Measurements from ENCODE around the gene HRH3.
A peak's percentile ranks its signal among the peaks of the same experiment; 100 is the strongest.

The HRH3 gene

DNA sequence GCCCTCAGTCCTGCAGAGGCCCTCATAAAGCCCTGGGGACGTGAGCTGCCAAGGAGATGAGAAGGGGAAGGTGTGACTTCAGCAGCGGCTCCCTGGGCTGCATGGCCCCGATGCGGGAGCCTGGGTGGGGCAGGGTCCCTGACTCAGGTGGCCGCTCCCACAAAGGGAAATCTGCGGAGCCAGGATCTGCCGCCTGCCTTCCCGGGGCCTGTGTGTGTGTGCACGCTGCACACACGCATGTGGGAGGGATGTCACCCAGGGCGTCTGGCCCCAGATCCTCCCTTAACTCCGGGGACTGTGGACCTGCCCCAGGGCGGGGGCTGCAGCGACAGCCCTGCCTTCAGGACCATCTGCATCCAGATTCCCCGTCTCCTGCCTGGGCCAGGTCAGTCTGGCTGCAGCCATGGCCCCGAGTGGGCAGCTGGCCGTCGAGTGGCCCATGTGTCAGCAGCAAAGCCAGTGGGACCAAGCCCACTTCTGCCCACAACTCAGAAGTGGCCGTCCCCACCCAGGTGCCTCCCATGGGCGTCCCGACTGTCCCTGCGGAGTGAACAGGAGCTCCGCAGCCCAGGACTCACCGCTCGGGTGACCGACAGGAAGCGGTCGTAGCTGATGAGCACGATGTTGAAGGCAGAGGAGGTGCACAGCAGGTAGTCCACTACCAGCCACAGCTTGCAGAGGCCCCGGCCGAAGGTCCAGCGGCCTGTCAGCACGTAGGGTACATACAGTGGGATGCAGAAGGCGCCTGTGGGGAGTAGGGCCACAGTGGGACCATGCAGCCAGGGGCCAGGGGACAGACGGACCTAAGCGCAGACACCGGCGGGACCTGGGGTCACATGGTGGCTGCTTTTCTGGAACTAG lies 1.9 kb downstream of the HRH3 start:
- intact Hi-C loops (cut with DNase I) = no loop called here

DNA sequence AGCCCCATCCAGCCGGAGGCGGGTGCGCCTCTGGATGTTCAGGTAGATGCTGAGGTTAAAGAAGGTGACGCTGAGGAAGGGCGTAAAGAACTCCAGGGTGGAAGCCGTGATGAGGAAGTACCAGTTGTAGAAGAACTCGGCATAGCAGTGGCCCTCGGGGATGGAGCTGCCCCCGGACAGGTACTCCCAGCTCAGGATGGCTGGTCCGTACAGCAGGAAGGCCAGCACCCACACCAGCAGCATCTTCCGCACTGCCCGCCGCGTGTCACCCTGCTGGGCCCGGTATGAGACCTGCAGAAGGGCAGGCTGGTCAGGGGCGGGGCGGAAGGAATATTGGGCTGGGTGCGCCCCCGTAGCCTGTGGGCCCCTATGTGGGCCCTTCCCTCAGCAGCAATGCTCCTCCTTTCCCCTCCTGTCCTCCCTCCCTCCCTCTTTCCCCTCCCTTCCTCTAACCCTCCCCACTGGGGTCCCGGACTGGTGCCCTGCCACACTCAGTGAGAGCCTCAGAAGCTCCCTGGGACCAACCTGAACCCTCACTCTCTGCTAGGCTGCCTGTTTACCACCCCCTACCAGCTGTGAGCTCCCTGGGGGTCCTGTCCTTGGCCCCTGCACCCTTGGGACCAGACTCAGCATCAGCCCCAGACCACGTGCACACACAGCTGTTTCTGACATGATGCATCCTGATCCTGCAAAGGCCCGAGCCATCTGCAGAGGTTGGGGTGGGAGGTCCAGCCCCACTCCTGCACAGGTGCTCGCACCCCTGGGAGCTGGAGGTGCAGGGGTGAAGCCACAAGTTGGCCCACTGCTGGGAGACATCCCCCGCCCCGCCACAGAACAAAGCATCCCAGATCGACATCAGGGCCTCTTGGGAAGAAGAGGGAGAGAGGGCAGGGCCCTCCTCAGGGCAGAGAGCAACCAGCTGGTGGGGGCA lies 3.2 kb downstream of the HRH3 start:
- DNase-seq = peak in 2 of 10 donors; percentile 62 to 80
- intact Hi-C loops (cut with DNase I) = no loop called here

More for the DNA sequence above, 1.9 kb downstream of the HRH3 start:
- peak in 2 of 10 donors; percentile 68 to 83 for DNase-seq

DNA sequence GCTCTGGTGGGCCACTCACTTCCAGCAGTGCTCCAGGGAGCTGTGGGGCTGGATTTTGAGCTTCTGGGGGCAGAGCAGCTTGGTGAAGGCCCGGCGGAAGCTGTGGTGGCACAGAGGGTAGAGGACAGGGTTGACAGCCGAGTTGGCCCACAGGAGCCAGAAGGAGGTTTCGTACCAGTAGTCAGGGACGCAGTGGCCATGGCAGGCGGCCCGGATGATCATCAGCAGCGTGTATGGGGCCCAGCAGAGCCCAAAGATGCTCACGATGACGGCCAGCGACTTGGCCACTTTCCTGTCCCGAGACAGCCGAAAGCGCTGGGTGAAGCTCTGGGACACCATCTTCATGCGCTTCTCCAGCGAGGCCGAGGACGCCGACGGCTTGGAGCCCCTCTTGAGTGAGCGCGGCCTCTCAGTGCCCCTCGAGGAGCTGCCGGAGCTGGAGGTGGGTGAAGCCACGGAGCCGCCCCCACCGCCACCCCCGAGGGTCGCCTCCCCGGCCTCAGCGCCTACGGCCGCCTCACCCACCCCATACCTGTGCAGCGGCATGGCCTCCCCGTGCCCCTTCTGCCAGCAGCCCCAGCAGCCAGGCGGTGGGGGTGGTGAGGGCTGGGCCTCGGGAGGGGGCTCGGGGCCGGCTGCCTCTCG lies 4.0 kb downstream of the HRH3 start:
- peak in 2 of 10 donors; percentile 57 to 66 for DNase-seq
- intact Hi-C loops (cut with DNase I) = no loop called here

DNA sequence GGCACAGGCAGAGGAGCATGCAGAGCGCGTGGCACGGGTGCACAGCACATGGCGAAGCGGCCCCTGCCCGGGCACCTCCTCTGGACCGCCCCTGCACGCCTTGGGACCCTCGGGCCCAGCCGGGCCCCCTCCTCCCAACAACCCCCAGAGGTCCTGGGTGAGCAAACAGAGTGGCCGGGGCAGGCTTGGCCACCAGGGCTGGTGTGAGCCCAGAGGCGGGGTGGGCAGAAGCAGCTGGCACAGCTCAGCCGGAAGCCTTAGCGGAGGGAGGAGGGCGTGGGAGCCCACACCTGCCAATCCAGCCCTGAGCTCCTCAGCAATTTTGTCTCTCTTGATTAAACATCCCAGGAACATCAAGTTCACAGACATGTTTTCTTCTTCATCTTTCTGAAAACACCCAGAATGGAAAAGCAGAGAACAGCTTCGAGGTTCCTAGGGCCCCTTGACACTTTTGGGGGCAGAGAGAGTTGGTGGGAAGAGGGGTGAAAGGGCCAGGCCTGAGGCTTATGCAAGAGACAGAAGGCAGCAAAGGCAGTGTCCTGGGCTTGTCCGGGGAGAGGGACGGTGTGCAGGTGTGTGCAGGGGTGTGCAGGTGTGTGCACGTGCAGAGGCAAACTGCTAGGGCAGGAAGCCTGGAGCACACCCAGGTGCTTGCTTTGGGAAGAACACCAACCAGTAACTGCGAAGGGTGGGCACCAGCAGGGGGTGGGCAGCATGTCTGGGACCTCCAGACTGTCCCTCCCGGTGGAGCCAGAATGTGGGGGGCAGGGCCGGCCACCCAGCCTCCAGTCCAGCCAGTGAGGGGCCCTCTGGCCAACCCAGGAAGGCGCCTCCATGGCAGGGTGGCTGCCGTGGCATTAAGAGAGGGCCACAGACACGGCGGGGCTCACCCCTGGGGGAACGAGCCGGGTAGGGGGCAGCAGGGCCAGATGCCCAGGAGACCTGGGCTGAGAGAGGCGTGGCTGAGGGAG lies 4.8 kb downstream of the HRH3 start:
- intact Hi-C loops (cut with DNase I) = no loop called here
- DNase-seq = peak in 1 of 10 donors; percentile 76

DNA sequence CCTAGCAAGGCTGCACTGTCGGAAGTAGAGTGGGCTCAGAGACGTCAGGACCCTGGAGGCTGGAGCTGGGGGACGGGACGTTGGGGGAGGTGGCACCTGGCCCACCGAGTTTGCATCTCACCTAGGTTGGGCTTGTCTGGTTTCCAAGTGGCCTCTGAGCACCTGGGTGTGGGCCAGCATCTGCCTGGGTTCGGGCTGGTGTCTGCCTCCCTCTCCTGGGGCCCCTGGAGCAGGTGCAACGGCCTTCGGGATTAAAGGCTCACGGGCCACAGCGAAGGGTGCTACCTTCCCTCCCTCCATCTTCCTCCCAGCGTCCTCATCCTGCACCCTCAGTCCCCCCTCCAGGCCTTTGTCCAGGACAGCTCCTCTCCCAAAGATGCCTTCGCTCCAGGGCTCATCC lies 6.0 kb downstream of the HRH3 start:
- intact Hi-C loops (cut with DNase I) = no loop called here
- peak in 2 of 10 donors; percentile 4 to 73 for DNase-seq

DNA sequence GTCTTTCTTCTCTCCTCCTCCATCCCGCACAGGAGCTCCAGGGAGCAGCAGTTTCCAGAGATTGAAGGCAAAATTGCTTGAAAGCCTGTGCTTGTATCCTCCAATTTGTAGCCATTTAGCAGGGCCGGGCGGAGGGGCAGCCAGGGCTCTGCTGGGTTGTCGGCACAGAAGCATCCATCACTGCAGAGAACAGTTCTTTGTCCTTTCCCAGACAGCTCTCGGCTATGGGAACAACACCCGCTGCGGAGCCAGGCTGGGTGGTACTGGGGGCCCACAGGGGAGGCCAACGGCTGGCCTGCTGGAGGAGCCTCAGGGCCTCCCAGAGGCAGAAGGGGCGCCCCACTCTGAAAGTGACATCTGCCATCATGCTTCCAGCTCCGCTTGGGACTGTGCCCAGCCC lies 7.8 kb downstream of the HRH3 start:
- intact Hi-C loops (cut with DNase I) = no loop called here
- peak in 3 of 10 donors; percentile 7 to 71 (median 67) for DNase-seq

DNA sequence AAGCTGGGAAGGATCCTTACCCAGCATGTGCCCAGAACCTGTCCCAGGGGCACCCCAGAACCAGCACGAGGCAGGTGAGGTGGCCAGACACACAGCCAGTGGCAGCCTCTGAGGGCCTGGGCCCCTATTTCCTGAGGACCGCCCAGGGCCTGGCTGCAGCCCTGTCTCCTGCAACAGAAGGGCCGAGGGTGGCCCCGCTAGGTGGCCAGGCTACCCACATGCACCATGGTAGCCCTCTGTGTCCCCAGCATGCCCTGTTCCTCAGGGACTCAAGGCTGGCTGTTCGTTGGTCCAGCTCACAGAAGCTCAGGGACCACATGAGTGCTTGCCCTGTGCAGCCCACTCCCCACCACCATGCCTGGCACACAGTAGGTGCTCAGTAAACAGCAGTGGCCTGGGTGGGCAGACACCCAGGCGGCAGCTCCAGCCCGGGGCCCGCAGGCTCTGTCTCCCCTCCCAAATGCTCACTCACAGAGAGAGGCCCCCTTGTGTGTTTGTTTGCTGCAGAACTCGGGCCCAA lies 8.2 kb downstream of the HRH3 start:
- DNase-seq = peak in 4 of 10 donors; percentile 1 to 49 (median 27)

DNA sequence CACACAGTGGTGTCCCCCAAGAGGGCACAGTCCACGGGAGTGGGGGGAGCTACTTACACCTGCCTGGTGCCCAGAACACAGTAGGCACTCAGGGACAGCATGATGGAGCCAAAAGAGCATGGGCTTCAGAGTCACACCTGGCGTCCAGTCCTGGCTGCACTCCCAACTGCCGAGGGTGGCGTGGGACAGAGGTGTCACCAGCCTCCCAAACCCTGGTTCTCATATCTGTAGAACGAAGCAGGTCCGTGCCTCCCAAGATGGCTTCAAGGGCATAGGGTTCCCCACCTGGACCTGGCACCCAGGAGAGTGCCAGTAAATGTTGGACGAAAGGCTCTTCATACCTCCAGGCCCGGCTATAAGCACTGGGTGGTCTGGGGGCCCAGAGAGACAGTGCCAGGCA lies 8.9 kb downstream of the HRH3 start:
- peak in 4 of 10 donors; percentile 3 to 62 (median 54) for DNase-seq
- intact Hi-C loops (cut with DNase I) = no loop called here

More for the DNA sequence above, 8.2 kb downstream of the HRH3 start:
- intact Hi-C loops (cut with DNase I) = no loop called here

DNA sequence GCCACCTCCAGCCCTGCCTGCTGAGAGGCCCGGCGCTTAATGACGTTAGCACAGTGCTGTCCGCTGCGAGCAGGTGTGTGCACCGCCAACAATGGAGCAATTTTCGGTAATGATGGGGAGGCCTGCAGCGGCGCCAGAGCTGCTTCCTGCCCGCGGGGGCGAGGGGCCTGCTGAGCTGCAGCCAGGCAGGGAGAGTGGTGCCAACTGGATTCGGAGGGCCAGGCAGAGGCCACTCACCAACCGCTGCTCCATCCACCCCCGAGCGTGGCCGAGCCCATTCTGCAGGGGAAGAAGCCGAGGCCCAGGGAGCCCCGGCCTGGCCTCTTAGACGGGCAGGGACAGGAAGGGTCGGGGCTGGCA lies 9.6 kb downstream of the HRH3 start:
- intact Hi-C loops (cut with DNase I) = no loop called here
- DNase-seq = peak in 4 of 10 donors; percentile 26 to 82 (median 56)

DNA sequence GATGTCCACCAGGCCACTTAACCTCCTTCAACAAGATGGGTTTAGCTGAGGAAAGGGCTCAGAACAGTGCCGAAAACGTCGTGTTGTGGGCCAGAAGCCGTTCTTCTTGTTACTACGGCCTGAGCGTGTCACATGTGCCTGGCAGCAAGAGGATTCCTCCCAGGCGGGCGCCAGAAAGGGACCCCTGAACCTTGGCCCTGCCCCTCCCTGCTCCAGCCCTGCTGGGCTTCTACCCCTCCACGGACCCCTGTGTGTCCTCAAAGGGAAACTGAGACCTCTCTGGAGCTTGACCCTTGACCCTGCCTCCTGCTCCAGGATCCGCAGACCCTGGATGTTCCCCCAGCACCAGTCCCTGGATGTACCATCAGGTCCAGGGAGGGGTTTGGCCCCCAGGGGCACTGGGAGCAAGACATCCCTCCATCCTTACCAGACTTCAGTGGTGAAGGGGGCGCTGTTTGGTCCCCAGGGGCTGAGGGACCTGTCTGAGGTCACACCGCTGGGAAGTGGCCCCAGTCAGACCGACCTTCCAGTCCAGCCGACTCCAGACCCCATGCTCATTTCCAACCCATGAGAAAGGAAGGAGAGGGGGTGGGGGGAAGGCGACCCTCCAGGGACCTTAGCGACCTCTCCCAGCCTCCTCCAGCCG lies 10.1 kb downstream of the HRH3 start:
- intact Hi-C loops (cut with DNase I) = no loop called here
- peak in 4 of 10 donors; percentile 6 to 72 (median 54) for DNase-seq

DNA sequence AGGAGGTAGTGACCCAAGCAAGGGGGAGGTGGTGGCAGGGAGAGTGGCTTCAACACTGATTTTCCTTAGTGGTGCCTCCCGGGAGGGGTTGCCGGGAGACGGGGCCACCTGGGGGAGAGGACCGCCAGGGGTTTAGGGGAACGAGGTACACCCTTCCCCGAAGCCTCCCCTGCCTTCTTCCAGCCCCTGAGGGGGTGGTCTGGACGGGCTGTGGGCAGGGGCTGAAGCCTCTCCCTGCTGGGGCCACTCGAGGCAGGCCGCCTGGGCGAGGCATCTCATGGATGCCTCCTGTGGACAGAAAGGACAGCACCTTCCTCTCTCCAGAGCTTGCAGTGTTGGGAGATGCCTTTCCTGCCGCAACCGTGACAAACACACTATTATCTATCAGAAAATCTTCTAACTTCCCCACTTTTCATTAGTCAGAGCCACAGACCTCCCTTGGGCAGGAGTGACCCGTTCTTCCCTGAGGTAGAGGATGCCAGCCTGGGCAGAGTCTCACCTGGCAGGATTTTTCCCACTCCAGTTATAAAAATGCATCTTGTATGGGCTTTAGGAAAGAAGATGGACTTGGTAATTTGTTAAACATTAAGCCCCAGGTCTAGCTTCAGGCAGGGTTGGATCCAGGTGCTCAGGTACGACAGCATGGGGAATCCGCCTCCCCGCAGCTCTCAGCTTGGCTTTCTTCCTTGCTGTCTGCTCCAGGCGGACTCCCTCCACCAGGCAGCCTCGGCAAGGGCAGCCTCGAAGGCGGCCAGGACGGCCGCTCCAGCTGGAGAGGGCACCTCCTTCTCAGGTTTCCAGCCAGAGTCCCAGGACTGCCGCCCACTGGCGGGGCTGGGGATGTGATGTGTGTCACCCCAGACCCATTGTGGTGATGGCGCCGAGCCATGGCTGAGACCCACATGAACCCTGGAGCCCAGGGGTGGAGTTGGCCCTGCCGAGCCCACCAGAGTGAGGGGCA lies 11.0 kb downstream of the HRH3 start:
- peak in 4 of 10 donors; percentile 27 to 72 (median 64) for DNase-seq
- intact Hi-C loops (cut with DNase I) = no loop called here

DNA sequence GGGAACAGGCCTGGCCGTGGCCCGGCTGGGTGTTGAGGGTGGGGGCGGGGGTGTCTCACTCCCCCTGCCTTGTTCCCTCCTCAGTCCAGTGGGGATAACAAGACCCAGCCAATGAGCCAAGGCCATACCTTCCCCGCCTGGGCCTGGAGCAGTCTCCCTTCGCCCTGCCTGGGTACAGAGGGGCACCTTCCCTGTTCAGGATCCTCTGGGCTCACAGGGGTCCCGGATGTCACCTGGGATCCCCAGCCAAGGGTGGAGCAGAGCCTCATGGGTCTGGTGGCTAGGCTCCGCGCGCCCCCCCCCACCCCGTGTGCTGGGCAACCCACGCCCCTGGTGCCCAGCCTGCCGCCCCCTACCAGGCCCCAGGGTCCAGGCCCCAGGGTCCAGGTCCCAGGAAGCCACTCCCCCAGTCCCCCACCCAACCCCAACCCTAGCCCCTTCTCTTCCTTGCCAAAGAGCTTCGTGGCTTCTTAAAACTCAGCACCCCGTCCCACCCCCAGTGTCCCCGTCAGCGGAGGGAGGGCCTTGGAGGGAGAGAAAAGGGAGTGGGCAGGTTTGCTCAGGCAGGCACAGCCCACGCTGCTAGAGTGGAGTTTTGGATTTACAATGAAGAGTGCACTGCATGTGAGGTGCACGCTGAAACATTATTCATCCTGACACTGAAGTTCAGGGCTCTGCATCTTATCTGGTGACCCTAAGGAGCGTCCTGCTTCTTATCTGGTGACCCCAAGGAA lies 11.8 kb downstream of the HRH3 start:
- peak in 4 of 10 donors; percentile 38 to 81 (median 70) for DNase-seq
- intact Hi-C loops (cut with DNase I) = no loop called here

DNA sequence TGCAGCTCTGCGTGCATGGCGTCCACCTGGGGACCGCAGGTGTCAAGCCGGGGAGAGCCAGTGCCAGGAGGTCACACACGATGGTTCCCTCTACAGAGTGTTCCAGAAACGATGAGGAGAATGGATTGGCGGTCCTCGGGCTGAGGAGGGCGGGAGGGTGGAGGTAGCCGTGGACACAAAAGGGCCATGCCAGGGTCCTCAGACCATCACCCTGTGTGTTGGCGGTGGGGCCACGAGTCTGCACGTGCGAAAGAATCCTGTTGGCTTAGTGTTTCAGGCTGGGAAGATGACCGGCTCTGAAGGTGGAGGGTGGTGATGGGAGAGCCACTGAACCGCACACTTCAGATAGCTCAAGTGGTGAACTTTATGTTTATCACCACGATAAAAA lies 13.7 kb downstream of the HRH3 start:
- intact Hi-C loops (cut with DNase I) = no loop called here
- peak in 2 of 10 donors; percentile 15 to 52 for DNase-seq

DNA sequence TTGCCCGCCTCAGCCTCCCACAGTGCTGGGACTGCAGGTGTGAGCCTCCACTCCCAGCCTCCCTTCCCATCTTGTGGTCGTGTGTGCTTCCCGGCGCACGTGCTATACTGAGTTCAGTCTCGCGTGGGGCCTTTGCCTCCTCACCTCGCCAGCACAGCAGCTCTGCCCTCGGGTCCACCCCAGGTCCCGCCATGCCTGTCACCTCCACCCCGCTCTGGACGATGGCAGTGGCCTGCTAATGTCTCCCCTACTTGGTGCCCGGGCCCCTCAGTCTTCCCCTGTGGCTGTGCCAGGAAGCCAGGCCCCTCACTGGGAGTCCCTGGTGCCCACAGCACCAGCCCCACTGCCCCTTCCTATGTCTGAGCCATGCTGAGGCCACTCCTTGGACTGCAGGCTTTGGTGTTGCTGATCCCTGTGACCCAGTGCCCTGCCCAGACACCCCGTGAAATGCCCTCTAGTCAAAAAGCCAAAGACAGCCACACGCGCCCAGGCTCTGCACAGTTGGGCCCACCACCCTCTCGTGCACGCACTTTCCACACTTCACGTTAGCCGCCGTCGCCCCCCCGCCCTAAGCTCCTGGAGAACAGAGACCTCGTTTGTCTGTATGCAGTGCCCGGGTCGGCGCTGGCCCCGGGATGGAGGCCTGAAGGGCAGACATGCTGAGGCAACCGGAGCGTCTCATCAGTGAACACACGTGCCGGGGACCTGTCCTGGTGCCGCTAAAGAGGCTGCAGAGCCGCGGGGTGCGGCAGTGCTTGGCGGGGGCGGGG lies 14.3 kb downstream of the HRH3 start:
- intact Hi-C loops (cut with DNase I) = no loop called here
- peak in 4 of 10 donors; percentile 20 to 80 (median 68) for DNase-seq

DNA sequence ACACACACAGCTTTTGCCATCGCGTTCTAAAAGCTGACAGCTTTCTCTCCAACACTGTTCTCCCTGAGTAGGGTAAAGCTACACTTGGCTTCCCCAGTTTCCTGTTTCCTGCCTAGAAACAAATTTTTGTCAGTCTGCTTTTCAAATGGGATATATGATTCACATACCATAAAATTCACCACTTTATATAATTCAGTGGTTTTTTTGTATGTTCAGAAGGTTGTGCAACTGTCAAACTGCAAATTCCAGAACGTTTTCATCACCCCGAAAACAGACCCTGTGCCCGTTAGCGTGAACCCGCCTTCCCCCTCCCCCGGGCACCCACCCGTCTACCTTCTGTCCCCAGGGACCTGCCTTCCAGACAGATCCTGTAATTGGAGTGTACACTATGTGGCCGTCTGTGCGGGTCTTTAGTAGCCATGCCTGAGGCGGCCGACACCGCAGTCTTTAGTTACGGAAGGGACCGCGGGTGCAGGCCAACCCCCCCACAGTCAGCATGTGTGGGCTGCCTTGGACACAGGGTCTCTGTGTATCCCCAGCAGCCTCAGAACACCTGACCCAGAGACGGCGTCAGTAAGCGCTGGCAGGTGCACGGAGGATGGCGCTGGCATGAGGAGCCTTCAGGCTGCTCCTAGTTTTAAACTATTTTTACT lies 16.6 kb downstream of the HRH3 start:
- intact Hi-C loops (cut with DNase I) = no loop called here
- DNase-seq = peak in 4 of 10 donors; percentile 16 to 59 (median 46)
